Rectal smooth muscle tissue (tissue), 1 donor: ENCODE data around the gene LINS1.

ENCODE experiments used
- H3K27ac ChIP-seq: one replicate; pipeline ENCODE4 v1.7.0; 2013; ENCODE audit warnings: low read depth, low read length, inconsistent platforms
- H3K27me3 ChIP-seq: one replicate; pipeline ENCODE4 v1.7.0; 2013; ENCODE audit warnings: low read length; ENCODE audit not compliant: control insufficient read depth, insufficient read depth
- H3K36me3 ChIP-seq: one replicate; pipeline ENCODE4 v1.7.0; 2013; ENCODE audit warnings: low read length; ENCODE audit not compliant: control insufficient read depth, insufficient read depth
- H3K4me1 ChIP-seq: one replicate; pipeline ENCODE4 v1.7.0; 2013; ENCODE audit warnings: low read length; ENCODE audit not compliant: control insufficient read depth, insufficient read depth
- H3K4me3 ChIP-seq: one replicate; pipeline ENCODE4 v1.7.0; 2013; ENCODE audit warnings: low read length
- H3K9ac ChIP-seq: one replicate; pipeline ENCODE4 v1.7.0; 2013; ENCODE audit warnings: low read length

The LINS1 gene

DNA sequence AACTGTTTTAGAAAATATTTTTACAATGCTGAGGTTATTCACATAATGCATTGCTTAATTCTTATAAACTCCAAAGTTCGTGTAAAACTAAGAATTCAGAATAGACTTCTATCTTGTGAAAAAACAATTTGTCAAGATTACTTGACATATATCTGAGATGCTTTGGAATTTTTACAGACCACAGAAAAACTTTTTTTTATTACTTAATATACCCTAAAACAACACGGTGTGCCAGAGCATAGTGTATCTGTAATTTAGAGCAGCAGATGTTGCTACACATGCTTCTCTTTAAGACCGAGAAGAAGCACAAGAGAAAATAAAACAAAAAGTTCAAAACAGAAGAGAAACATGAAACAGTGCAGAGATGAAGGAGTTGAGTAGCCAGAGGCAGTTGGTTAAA, 26.8 kb upstream of the LINS1 start:
- no peak overlapping the region for H3K27ac ChIP-seq
- H3K27me3 ChIP-seq = no peaks in the 10 kb centered on the region
- H3K36me3 ChIP-seq = peaks cover 4% of the 10 kb centered on the region
- no peak overlapping the region for H3K4me3 ChIP-seq
- H3K9ac ChIP-seq = no peak overlapping the region
- H3K4me1 ChIP-seq = no peaks in the 10 kb centered on the region

DNA sequence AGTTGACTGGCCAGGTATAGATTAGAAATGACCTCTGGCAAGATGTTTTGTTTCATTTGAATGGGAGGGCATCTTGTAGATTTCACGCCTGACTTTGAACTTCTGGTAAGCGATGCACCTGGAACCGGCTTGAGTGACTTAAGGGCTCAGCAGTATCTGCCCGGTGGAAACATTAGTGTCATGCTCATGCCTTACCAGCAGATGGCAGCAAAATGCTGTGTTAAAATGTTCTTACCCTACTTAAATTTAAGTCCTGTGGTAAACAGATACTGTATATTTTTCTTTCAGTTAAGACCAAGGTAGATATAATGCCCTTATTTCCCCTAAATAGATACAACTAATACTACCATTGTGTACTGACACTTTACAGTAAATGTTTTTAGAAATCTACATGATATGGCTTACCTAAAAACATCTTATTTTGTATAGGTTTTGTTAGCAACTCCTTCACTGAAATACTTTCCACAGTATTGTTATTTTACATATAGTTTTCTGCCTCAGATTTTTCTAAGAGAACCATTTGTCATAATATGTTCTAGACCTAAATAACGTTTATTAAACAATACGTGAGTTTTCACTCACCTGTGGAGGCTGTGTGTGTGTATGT, 25.9 kb upstream of the LINS1 start:
- Histone ChIP-seq H3K27me3 (no peaks in the 10 kb centered on the region), H3K4me3 (no peak overlapping the region), H3K36me3 (peaks cover 4% of the 10 kb centered on the region), H3K27ac (no peak overlapping the region), H3K9ac (no peak overlapping the region), H3K4me1 (no peaks in the 10 kb centered on the region)

DNA sequence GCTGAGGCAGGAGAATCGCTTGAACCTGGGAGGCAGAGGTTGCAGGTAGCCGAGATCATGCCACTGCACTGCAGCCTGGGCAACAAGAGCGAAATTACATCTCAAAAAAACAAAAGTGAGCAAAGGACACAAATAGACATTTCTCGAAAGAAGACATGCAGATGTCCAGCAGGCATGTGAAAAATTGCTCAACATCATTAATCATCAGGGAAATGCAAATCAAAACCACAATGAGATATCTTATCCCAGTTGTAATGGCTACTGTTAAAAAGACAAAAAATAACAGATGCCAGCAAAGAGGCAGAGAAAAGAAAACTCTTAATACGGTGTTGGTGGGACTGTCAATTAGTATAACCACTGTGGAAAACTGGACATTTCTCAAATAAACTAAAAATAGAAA, 21.3 kb upstream of the LINS1 start:
- H3K27me3 ChIP-seq = no peaks in the 10 kb centered on the region
- no peak overlapping the region for H3K4me3 ChIP-seq
- no peak overlapping the region for H3K9ac ChIP-seq
- H3K27ac ChIP-seq = no peak overlapping the region
- H3K36me3 ChIP-seq = peaks cover 3% of the 10 kb centered on the region
- no peaks in the 10 kb centered on the region for H3K4me1 ChIP-seq

DNA sequence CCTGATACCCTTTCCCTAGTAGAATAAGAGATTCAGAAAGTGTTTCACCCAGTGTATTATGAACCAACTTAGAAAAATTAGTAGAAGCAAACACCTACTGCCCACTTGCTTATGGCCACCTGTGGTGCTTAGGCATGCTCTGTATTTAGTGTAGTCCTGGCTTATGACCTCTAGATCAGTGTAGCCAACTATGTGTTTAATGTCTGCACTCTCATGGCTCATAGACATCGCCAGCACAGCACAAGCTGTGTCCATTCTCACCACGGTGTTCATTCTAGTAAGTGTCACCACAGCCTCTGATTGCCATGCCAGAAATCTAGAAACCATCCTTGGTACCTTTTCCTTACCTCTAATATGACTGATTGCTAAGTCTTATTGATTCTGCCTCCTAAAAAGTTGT, 14.7 kb upstream of the LINS1 start:
- H3K27me3 ChIP-seq = no peaks in the 10 kb centered on the region
- no peaks in the 10 kb centered on the region for H3K4me1 ChIP-seq
- no peak overlapping the region for H3K27ac ChIP-seq
- no peak overlapping the region for H3K4me3 ChIP-seq
- H3K9ac ChIP-seq = no peak overlapping the region
- H3K36me3 ChIP-seq = peaks cover 5% of the 10 kb centered on the region

DNA sequence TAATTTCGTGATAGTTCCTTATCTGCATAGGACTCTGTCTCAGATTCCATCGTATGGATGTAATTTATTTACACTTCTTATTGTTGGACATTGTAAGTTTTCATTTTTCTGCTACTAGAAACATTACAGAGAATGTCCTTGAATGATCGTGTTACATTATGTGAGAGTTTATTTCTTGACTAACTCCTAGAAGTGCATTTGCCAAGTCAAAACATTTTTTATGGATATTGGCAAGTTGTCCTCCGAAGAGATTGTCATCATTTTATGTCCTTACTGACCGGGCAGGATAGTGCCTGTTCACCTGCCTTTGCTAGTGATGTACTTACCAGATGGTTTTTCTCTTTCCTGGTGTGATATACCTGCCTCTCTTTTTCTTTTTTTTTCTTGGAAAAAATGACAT, 13.8 kb upstream of the LINS1 start:
- Histone ChIP-seq H3K36me3 (peaks cover 9% of the 10 kb centered on the region), H3K9ac (no peak overlapping the region), H3K4me3 (no peak overlapping the region), H3K27ac (no peak overlapping the region), H3K27me3 (no peaks in the 10 kb centered on the region), H3K4me1 (no peaks in the 10 kb centered on the region)

DNA sequence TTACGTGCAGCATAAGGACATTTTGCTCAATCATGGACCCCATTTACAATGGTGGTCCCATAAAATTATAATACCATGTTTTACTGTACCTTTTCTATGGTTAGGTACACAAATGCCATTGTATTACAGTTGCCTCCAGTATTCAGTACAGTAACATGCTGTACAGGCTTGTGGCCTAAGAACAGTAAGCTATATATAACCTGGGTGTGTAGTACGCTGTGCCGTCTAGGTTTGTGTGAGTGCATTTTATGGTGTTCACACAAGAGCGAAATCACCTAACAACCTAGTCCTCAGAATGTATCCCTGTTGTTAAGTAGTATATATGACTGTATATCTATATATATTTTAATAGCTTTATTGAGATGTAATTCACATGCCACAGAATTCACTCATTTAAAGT, 12.9 kb upstream of the LINS1 start:
- Histone ChIP-seq H3K36me3 (peaks cover 9% of the 10 kb centered on the region), H3K4me3 (no peak overlapping the region), H3K27me3 (no peaks in the 10 kb centered on the region), H3K27ac (no peak overlapping the region), H3K9ac (no peak overlapping the region), H3K4me1 (no peaks in the 10 kb centered on the region)

DNA sequence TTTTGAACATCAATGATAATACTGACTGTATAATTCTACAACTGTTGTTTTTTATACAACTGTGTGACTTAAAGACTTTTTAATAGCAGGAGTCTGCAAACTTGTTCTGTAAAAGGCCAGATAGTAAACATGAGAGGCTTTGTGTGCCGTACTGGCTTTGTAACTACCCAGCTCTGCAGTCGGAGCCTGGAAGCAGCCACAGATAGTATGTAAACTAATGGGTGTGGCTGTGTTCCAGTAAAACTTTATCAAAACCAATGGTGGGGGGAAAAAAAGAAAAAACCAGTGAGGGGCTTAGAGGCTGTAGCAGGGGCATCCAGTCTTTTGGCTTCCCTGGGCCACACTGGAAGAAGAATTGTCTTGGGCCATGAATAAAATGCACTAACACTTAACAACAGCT, 12.4 kb upstream of the LINS1 start:
- H3K4me3 ChIP-seq = no peak overlapping the region
- peaks cover 9% of the 10 kb centered on the region for H3K36me3 ChIP-seq
- no peaks in the 10 kb centered on the region for H3K4me1 ChIP-seq
- H3K9ac ChIP-seq = no peak overlapping the region
- H3K27me3 ChIP-seq = no peaks in the 10 kb centered on the region
- no peak overlapping the region for H3K27ac ChIP-seq

DNA sequence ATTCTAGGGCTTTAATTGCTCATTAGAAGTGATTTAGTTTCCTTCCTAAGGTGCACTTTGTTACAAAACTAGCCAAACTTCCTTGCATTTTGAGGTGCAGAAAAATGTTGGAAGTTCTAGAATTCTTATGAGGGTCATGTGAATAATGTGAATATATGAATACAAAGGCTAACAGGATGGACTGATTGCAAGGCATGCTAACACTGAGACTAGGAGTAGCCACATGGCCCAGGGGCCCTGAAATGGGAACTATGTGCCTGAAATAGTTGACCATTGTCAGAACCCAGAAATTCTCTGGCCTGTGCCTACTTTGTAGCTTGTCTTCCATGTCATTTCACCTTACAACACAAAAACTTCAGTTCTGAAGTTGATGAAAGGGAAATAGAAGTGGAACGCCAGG, 11.2 kb upstream of the LINS1 start:
- H3K27me3 ChIP-seq = no peaks in the 10 kb centered on the region
- peaks cover 7% of the 10 kb centered on the region for H3K36me3 ChIP-seq
- H3K9ac ChIP-seq = no peak overlapping the region

DNA sequence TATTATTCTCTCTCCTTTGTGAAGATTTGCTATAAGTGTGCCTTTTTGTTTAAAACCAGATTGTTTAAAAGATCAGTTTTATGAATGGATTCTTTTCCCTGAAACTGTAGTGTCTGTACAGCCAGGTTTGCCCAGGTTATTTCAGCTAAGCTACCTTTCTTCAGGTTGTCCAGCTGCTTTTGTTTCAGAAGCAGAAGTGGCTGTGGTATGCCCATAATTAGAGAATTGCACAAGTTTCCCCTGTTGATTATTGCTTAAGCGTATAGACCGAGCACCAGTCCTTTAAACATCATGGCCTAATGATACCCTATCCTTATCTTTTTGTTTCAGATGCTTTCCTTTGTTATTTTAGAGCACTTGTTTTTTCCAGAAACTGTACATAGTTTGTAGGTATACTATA, 10.6 kb upstream of the LINS1 start:
- H3K27me3 ChIP-seq = no peaks in the 10 kb centered on the region
- no peak overlapping the region for H3K4me3 ChIP-seq
- H3K9ac ChIP-seq = no peak overlapping the region
- peaks cover 10% of the 10 kb centered on the region for H3K36me3 ChIP-seq
- H3K27ac ChIP-seq = no peak overlapping the region
- no peaks in the 10 kb centered on the region for H3K4me1 ChIP-seq

More for the DNA sequence above, 11.2 kb upstream of the LINS1 start:
- H3K4me1 ChIP-seq = no peaks in the 10 kb centered on the region
- no peak overlapping the region for H3K27ac ChIP-seq
- H3K4me3 ChIP-seq = no peak overlapping the region

DNA sequence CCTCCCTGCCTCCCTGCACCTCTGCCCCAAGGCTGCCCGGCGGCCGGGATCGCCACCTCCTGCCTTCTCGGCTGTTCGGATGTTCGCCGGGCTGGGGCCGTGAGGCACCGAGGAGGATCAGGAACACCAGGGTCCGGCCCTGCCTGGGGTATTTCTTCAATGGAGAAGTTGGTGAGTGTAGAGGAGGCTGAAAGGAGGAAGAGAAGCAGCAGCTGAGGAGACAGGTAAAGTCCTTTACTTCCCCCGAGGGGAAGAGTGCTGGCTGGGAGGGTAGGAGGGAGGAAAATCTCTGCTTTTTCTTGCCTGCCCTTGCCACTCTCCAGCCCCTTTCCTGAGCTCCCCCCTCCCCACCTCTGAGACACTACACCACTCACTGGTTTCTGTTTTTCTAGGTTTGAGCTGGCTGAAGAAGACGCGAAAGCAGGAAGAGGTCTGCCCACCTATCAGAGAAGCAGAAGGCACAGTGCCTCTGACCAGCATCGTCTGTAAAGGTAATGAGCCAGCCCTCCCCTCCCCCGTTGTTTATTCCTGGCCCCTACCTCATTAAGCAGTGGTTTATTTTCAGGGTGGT, 924 bp upstream of the LINS1 start:
- Histone ChIP-seq H3K27ac (peak overlapping the region; percentile 78), H3K4me3 (peak overlapping the region; percentile 94), H3K9ac (peak overlapping the region; percentile 74), H3K27me3 (no peaks in the 10 kb centered on the region), H3K4me1 (peaks cover 17% of the 10 kb centered on the region), H3K36me3 (peaks cover 2% of the 10 kb centered on the region)

DNA sequence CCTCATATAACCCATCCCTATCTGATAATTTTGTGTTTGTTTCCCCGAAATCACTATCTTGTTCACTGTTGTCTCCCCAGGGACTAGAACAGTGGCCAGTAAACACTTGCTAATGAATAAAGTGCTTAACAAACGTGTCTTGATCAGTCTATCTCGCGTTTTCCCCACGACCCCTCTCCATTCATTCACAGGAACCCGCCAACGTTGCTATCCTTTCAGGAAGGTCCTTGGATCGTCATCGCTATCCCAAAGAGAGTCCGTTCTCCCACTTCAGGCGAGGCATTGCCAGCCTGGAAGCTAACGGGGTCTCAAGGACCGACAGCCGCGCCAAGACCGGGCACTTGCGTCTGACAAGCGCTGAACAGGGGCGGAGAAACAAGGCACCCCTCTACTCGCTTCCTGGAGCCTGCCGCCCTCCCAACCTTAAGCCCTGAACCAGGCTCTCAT, 344 bp downstream of the LINS1 start:
- Histone ChIP-seq H3K27ac (peak overlapping the region; percentile 64), H3K27me3 (no peaks in the 10 kb centered on the region), H3K4me3 (peak overlapping the region; percentile 90), H3K36me3 (no peaks in the 10 kb centered on the region), H3K4me1 (peaks cover 17% of the 10 kb centered on the region), H3K9ac (peak overlapping the region; percentile 98)

DNA sequence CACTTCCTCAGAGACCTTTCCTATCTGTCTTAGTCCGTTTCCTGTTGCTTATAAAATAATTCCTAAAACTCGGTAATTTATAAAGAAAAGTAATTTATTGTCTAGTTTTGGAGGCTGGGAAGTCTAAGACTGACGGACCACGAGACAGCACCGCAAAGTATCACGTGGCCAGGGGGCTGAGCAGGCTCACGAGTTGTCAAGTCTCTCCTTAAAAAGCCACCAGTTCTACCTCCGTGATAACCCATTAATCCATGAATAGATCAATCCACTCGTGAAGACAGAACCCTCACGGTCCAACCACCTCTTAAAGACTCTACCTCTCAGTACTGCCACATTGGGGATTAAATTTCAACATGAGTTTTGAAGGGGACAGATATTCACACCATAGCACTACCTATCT, 821 bp downstream of the LINS1 start:
- Histone ChIP-seq H3K27ac (no peak overlapping the region), H3K4me1 (peaks cover 17% of the 10 kb centered on the region), H3K4me3 (peak overlapping the region; percentile 90), H3K36me3 (no peaks in the 10 kb centered on the region), H3K9ac (peak overlapping the region; percentile 98), H3K27me3 (no peaks in the 10 kb centered on the region)

DNA sequence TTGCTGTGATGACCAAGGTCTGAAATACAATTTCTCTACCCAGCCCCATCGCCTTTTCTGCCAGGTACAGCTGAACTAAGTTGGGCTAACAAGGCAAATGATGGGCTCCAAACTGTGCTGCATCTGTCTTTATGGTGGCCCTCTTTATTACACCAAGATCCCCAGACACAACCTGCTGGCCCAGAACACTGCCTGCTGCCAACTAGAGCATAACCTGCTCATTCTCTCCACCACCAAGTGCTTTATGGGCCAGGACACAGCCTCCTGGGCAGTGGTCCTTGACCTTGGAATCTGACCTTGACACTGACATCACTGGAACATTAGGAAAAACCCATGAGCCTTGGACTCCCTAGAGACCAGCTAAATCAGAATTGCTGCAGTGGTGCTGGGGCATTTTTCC, 3.3 kb downstream of the LINS1 start:
- Histone ChIP-seq H3K4me1 (peaks cover 13% of the 10 kb centered on the region), H3K27ac (no peak overlapping the region)

More for the DNA sequence above, 3.3 kb downstream of the LINS1 start:
- no peaks in the 10 kb centered on the region for H3K36me3 ChIP-seq
- no peak overlapping the region for H3K9ac ChIP-seq
- no peak overlapping the region for H3K4me3 ChIP-seq
- H3K27me3 ChIP-seq = no peaks in the 10 kb centered on the region
